IMR-90 (cell line): ENCODE data around the gene MED12. TPM values are rescaled to one million over a fixed set of nuclear protein-coding genes. Genes with fewer than 3 reads are reported as not detected.

ENCODE experiments used
- ATAC-seq: fragments of 200-7000 bp; cut with Tn5 transposase; 2 replicates; pipeline ENCODE4 v1.9.1; 2020; ENCODE audit warnings: low read depth, mild to moderate bottlenecking, moderate library complexity
- BruUV-seq: library from RNA; stranded (reverse); fragments of 400-500 nt; replicated peaks from 2 replicates; lab custom pipeline; 2021; lab: Mats Ljungman, UMichigan
- CTCF ChIA-PET: fragments of 300-600 bp; formaldehyde crosslinking; extraction: SDS; loops from one replicate; lab custom pipeline; 2021; ENCODE audit warnings: antibody characterized with exemption; lab: Yijun Ruan, JAX
- POLR2A ChIA-PET: fragments of 300-600 bp; sonication (Branson Sonifier 250); formaldehyde crosslinking; loops from one replicate; lab custom pipeline; 2022; ENCODE audit warnings: antibody characterized with exemption; ENCODE audit not compliant: unreplicated experiment; lab: Charles Lee
- DNase-seq: peaks from one replicate; pipeline ENCODE4 v3.0.0; 2013
- H2AFZ ChIP-seq: replicated peaks from 2 replicates; pipeline ENCODE3; 2013; ENCODE audit warnings: low read length, mild to moderate bottlenecking; ENCODE audit not compliant: poor library complexity
- H2AK5ac ChIP-seq: 2 replicates; pipeline ENCODE4 v1.6.1; 2013; ENCODE audit warnings: low read depth, low read length, inconsistent platforms
- H2AK9ac ChIP-seq: replicated peaks from 2 replicates; pipeline ENCODE3; 2013; ENCODE audit warnings: mild to moderate bottlenecking, low read depth, low read length, moderate library complexity; ENCODE audit not compliant: poor library complexity
- H2BK120ac ChIP-seq: 2 replicates; pipeline ENCODE4 v1.6.1; 2013; ENCODE audit warnings: low read depth, low read length, inconsistent platforms
- H2BK15ac ChIP-seq: 3 replicates; pipeline ENCODE4 v1.6.1; 2013; ENCODE audit warnings: low read depth, low read length, inconsistent platforms
- H2BK20ac ChIP-seq: 2 replicates; pipeline ENCODE4 v1.6.1; 2013; ENCODE audit warnings: low read depth, mild to moderate bottlenecking, inconsistent platforms, low read length, moderate library complexity
- H2BK5ac ChIP-seq: 2 replicates; pipeline ENCODE4 v1.6.1; 2013; ENCODE audit warnings: mild to moderate bottlenecking, low read depth, low read length, inconsistent platforms; ENCODE audit not compliant: poor library complexity, severe bottlenecking
- H3K14ac ChIP-seq: replicated peaks from 2 replicates; pipeline ENCODE4 v1.6.1; 2013; ENCODE audit warnings: low read depth, low read length, inconsistent platforms
- H3K18ac ChIP-seq: 2 replicates; pipeline ENCODE4 v1.6.1; 2013; ENCODE audit warnings: low read depth, low read length, control low read depth
- H3K23ac ChIP-seq: 2 replicates; pipeline ENCODE4 v1.6.1; 2013; ENCODE audit warnings: low read depth, low read length, inconsistent platforms
- H3K27ac ChIP-seq: 2 replicates; pipeline ENCODE4 v1.5.1; 2013; ENCODE audit warnings: mild to moderate bottlenecking, control low read depth, low read length; ENCODE audit not compliant: insufficient read depth
- H3K27me3 ChIP-seq: 2 replicates; pipeline ENCODE4 v1.6.1; 2013; ENCODE audit warnings: low read length; ENCODE audit not compliant: control insufficient read depth, insufficient read depth
- H3K36me3 ChIP-seq: 2 replicates; pipeline ENCODE4 v1.6.1; 2013; ENCODE audit warnings: low read length, mixed read lengths; ENCODE audit not compliant: control insufficient read depth, insufficient read depth
- H3K4ac ChIP-seq: 2 replicates; pipeline ENCODE4 v1.6.1; 2013; ENCODE audit warnings: low read depth, low read length, inconsistent platforms
- H3K4me1 ChIP-seq: 2 replicates; pipeline ENCODE4 v1.6.1; 2013; ENCODE audit warnings: low read length, mixed read lengths; ENCODE audit not compliant: control insufficient read depth, insufficient read depth
- H3K4me2 ChIP-seq: 2 replicates; pipeline ENCODE4 v1.6.1; 2013; ENCODE audit warnings: low read depth, mild to moderate bottlenecking, control low read depth, low read length, moderate library complexity
- H3K4me3 ChIP-seq: 2 replicates; pipeline ENCODE4 v1.5.1; 2013; ENCODE audit warnings: low read depth, mild to moderate bottlenecking, control low read depth, low read length, moderate library complexity; ENCODE audit not compliant: insufficient read depth
- H3K56ac ChIP-seq: 2 replicates; pipeline ENCODE4 v1.6.1; 2013; ENCODE audit warnings: low read length, inconsistent platforms; ENCODE audit not compliant: insufficient read depth; ENCODE audit errors: extremely low read depth
- H3K79me1 ChIP-seq, 2 experiments: 2 replicates each; pipeline ENCODE4 v1.6.1; 2013; ENCODE audit warnings: low read length in 2 of 2, inconsistent platforms in 1 of 2, low read depth in 1 of 2
- H3K9ac ChIP-seq: 2 replicates; pipeline ENCODE4 v1.6.1; 2013; ENCODE audit warnings: low read depth, low read length, control low read depth
- H3K9me1 ChIP-seq: 2 replicates; pipeline ENCODE4 v1.6.1; 2013; ENCODE audit warnings: low read length, inconsistent platforms; ENCODE audit not compliant: insufficient read depth
- H3K9me3 ChIP-seq: 2 replicates; pipeline ENCODE4 v1.6.1; 2013; ENCODE audit warnings: low read length; ENCODE audit not compliant: control insufficient read depth, insufficient read depth
- H4K20me1 ChIP-seq: 2 replicates; pipeline ENCODE4 v1.6.1; 2013; ENCODE audit warnings: low read length, inconsistent platforms; ENCODE audit not compliant: insufficient read depth
- H4K5ac ChIP-seq: 2 replicates; pipeline ENCODE4 v1.6.1; 2013; ENCODE audit warnings: mild to moderate bottlenecking, low read depth, low read length, control low read depth
- H4K8ac ChIP-seq, 2 experiments: 2 replicates each; pipeline ENCODE4 v1.6.1; 2013; ENCODE audit warnings: low read depth in 2 of 2, low read length in 2 of 2, control low read depth in 1 of 2, inconsistent platforms in 1 of 2
- H4K91ac ChIP-seq: 2 replicates; pipeline ENCODE4 v1.6.1; 2013; ENCODE audit warnings: low read depth, low read length, inconsistent platforms; ENCODE audit not compliant: insufficient read depth
- BHLHE40 ChIP-seq: fragments of 150-350 bp; IDR thresholded peaks from 2 replicates; pipeline ENCODE4 v1.6.1; 2016; ENCODE audit warnings: mild to moderate bottlenecking, low read depth, low read length
- CEBPB ChIP-seq: IDR thresholded peaks from 2 replicates; pipeline ENCODE4 v1.6.1; 2012; ENCODE audit warnings: low read depth, low read length, improper control_type of control experiment
- CHD1 ChIP-seq: IDR thresholded peaks from 2 replicates; pipeline ENCODE4 v1.6.1; 2012; ENCODE audit warnings: low read depth, low read length, improper control_type of control experiment
- CTCF ChIP-seq: conservative IDR thresholded peaks from 2 replicates; pipeline ENCODE4 v1.5.1; 2012; ENCODE audit warnings: mild to moderate bottlenecking, low read depth, low read length, improper control_type of control experiment
- ELK1 ChIP-seq: fragments of 150-350 bp; IDR thresholded peaks from 2 replicates; pipeline ENCODE4 v1.6.1; 2016; ENCODE audit warnings: low read depth, mild to moderate bottlenecking, low read length, moderate library complexity, borderline replicate concordance
- FOS ChIP-seq: fragments of 150-350 bp; IDR thresholded peaks from 2 replicates; pipeline ENCODE4 v1.6.1; 2016; ENCODE audit warnings: low read depth, low read length
- MAFK ChIP-seq: IDR thresholded peaks from 2 replicates; pipeline ENCODE4 v1.6.1; 2012; ENCODE audit warnings: low read depth, low read length, improper control_type of control experiment
- MAZ ChIP-seq: IDR thresholded peaks from 2 replicates; pipeline ENCODE4 v1.6.1; 2012; ENCODE audit warnings: low read depth, mild to moderate bottlenecking, low read length, improper control_type of control experiment, moderate library complexity, borderline replicate concordance
- MXI1 ChIP-seq: IDR thresholded peaks from 2 replicates; pipeline ENCODE4 v1.6.1; 2012; ENCODE audit warnings: low read depth, mild to moderate bottlenecking, low read length, moderate library complexity, borderline replicate concordance
- NFE2L2 ChIP-seq: fragments of 150-350 bp; IDR thresholded peaks from 2 replicates; pipeline ENCODE4 v1.6.1; 2016; ENCODE audit warnings: low read depth, mild to moderate bottlenecking, low read length
- POLR2A ChIP-seq: IDR thresholded peaks from 2 replicates; pipeline ENCODE4 v1.6.1; 2012; ENCODE audit warnings: mild to moderate bottlenecking, low read depth, low read length
- RAD21 ChIP-seq: IDR thresholded peaks from 2 replicates; pipeline ENCODE4 v1.6.1; 2012; ENCODE audit warnings: low read length, improper control_type of control experiment
- RCOR1 ChIP-seq: IDR thresholded peaks from 2 replicates; pipeline ENCODE4 v1.6.1; 2012; ENCODE audit warnings: mild to moderate bottlenecking, low read length, improper control_type of control experiment; ENCODE audit not compliant: insufficient replicate concordance
- SMC3 ChIP-seq: fragments of 150-350 bp; IDR thresholded peaks from 2 replicates; pipeline ENCODE4 v1.6.1; 2016; ENCODE audit warnings: low read depth, mild to moderate bottlenecking, antibody characterized with exemption, low read length, moderate library complexity
- USF2 ChIP-seq: fragments of 150-350 bp; IDR thresholded peaks from 2 replicates; pipeline ENCODE4 v1.6.1; 2017; ENCODE audit warnings: mild to moderate bottlenecking, antibody characterized with exemption, low read length, low read depth
- WGBS, 2 experiments: methylation state at CpG; one replicate each; pipeline versions ENCODE4 v1.1.5 to v1.1.7; 2013; ENCODE audit warnings: missing lambda C conversion rate in 2 of 2; ENCODE audit not compliant: insufficient read length in 1 of 2; ENCODE audit errors: extremely low coverage in 2 of 2; 5-methylcytosine and 5-hydroxymethylcytosine counted together
- dilution Hi-C: fragments of 300-500 bp; cut with HindIII; formaldehyde crosslinking; loops from one replicate; pipeline ENCODE4 v1.14.3; 2018; ENCODE audit warnings: low sequenced_read_pairs; ENCODE audit not compliant: unreplicated experiment
- in situ Hi-C: fragments of 300-500 bp; cut with MboI; formaldehyde crosslinking; loops from 3 replicates; pipeline ENCODE4 v1.14.3; 2019; ENCODE audit warnings: low sequenced_read_pairs, inconsistent platforms, mixed read lengths
- intact Hi-C: fragments of 100-400 bp; cut with micrococcal nuclease; formaldehyde crosslinking; loops from 2 replicates; pipeline ENCODE4 v1.10.0; 2022
- polyA plus RNA-seq, 3 experiments: library from polyadenylated mRNA; depleted of rRNA; stranded (reverse); fragments of >200 nt; gene quantifications; 2 replicates each; pipeline ENCODE4 v1.2.3, GENCODE V29; 2012; ENCODE audit warnings: low replicate concordance in 1 of 3
- total RNA-seq: library from RNA; depleted of rRNA; stranded (reverse); fragments of >200 nt; gene quantifications from 2 replicates; pipeline ENCODE4 v1.2.3, GENCODE V29; 2012

MED12 gene
- total and polyA plus RNA-seq, 2 of the 4 experiments (the other 2 are of a cell fraction): 9.1 to 19.8 TPM

DNA sequence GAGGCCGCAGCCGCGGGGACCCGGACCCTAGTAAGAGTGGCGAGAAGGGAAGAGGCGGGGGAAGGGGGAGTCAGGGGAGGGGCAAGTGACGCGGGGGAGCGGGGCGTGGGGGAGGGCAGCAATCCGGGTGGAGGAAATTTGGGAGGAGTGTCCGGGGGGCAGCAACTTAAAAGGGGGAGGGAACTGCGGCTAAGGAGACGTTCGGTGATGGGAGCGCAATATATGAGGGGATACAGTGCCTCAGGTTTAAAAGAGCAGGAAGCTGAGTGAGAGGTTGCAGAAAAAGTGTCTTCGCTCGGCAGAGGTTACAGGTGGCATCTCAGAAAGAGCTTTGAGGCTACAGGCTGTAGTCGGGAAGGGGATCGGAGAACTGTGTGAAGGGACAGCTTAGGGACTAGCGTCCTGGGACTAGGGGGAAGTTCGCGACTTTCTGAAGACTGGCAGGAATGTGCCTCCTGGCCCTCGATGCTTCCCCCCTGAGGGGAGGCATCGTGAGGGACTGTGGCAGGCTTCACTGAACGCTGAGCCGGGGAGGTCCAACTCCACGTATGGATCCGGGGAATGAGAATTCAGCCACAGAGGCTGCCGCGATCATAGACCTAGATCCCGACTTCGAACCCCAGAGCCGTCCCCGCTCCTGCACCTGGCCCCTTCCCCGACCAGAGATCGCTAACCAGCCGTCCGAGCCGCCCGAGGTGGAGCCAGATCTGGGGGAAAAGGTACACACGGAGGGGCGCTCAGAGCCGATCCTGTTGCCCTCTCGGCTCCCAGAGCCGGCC is 22.2 kb upstream of the MED12 start:
- H3K79me1 ChIP-seq: no peaks in the 10 kb centered on the region
- H4K8ac ChIP-seq: peak overlapping the region in 1 of 2 experiments; percentile 23; a peak in 2 of 4 replicates
- peak overlapping the region; percentile 74 for H2AK9ac ChIP-seq
- peaks cover 21% of the 10 kb centered on the region for H3K27me3 ChIP-seq
- dilution Hi-C loops: no loop called here
- no peak overlapping the region; the same call in 1 of the 2 replicates for H4K5ac ChIP-seq
- H2AFZ ChIP-seq: peak overlapping the region; percentile 91
- no peak overlapping the region for H2AK5ac ChIP-seq
- no peak overlapping the region for H3K18ac ChIP-seq
- WGBS, 2 experiments: 28% methylated on average over 31 of the region's 46 CpGs; no CpG with 5 or more reads in 1 of the 2 experiments
- CTCF ChIA-PET: no interaction called here
- no peaks in the 10 kb centered on the region for H3K9me3 ChIP-seq
- no peaks in the 10 kb centered on the region for H3K36me3 ChIP-seq
- ATAC-seq: peak; percentile 66
- peak overlapping the region; percentile 89 for H3K4me3 ChIP-seq
- H3K27ac ChIP-seq: no peak overlapping the region
- H2BK20ac ChIP-seq: no peak overlapping the region
- peak overlapping the region; percentile 79 for H3K23ac ChIP-seq
- intact Hi-C loops: loop anchor here (1.0 to 2.0 kb wide), 2 partner anchors 27 to 33 kb away; partner anchors contain the start of gene SNX12
- no peak overlapping the region for H3K56ac ChIP-seq
- POLR2A ChIA-PET: no interaction called here
- no peaks in the 10 kb centered on the region for H4K20me1 ChIP-seq
- no peaks in the 10 kb centered on the region for H3K4me1 ChIP-seq
- DNase-seq: peak; percentile 30
- H4K91ac ChIP-seq: no peak overlapping the region; the same call in 1 of the 2 replicates
- in situ Hi-C loops: no loop called here
- H3K14ac ChIP-seq: peak overlapping the region; percentile 37; the same call in 1 of the 2 replicates
- H3K4ac ChIP-seq: peak overlapping the region; percentile 35
- H3K9ac ChIP-seq: peak overlapping the region; percentile 63
- no peak overlapping the region for H2BK15ac ChIP-seq
- no peaks in the 10 kb centered on the region for H3K9me1 ChIP-seq
- no TSS peak for BruUV-seq
- TF ChIP-seq ELK1 (no peak), CHD1 (no peak), BHLHE40 (no peak), SMC3 (no peak), MAFK (no peak), MAZ (no peak), RAD21 (no peak), USF2 (no peak), CEBPB (no peak), POLR2A (no peak), CTCF (no peak), RCOR1 (no peak), FOS (no peak), MXI1 (no peak), NFE2L2 (no peak)
- no peak overlapping the region for H2BK5ac ChIP-seq
- H3K4me2 ChIP-seq: peak overlapping the region; percentile 95
- no peak overlapping the region for H2BK120ac ChIP-seq
